Raji (cell line): ENCODE measurements around the gene TERC.

Experiments used
- POLR2A ChIP-seq: IDR thresholded peaks from 2 replicates; pipeline ENCODE4 v1.6.1; 2011; ENCODE audit warnings: low read depth, low read length, control low read depth; ENCODE audit not compliant: insufficient read depth

Gene TERC

DNA sequence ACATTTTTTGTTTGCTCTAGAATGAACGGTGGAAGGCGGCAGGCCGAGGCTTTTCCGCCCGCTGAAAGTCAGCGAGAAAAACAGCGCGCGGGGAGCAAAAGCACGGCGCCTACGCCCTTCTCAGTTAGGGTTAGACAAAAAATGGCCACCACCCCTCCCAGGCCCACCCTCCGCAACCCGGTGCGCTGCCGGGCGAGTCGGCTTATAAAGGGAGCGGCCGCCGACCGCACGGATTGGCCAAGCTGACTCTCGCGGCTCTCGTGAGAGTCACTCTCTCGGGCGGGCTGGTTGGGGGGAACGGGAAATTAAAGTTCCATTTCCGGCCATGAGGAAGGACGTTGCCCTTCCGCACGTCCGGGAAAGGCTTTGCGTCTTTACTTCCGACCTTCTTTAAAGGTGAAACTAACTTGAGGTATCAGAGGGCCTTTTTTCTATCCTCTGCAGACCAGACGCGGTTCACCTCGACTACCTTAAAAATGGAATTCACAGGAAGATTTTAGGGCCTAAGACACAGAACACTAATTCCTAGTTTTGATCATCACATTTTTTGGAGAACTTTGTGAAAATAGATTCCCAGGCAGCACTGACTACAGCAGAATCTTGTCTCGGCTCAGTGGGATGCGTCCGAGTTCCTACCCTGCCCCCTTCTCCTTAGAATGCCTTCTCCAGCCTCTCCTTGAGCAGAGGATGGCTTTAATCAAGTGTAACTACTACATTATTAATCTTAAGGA is at the start of gene TERC:
TSS of gene TERC (minus strand) at position 179 of the 731 bp plus-strand sequence.
- peak; percentile 76 for TF ChIP-seq POLR2A

DNA sequence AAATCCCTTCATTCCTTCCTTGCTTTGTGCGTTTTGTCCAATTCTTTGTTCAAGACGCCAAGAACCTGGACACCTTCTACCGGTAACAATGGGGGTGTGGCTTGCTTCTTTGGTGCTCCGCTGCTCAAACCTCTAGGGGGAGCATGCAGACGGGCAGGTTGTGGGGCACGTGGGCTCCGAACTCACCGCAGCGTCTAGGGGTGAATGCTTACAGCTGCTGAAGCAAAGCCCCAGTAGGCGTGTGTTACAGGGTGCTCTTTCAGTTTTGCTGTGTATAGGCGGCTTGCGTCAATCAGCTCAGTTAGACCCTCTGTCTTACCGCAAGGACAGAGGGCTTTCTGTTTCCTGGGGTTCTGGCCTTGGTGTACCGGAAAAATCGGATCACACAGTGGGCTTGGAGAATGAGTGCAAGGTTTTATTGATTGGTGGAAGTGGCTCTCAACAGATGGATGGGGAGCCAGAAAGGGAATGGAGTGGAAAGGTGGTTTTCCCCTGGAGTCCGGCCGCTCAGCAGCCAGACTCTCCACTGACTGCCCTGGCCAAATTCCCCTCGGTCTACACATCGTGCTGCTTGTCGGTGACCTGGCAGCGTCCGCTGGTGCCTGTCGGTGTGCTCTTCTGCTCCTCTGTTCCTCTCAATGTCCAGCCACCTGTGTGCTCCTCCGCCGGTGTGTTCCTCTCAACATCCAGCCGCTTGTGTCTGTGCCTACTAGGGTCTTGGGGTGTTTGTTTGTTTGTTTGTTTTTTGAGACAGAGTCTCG is 49.1 kb upstream of the TERC start:
- peak; percentile 47; the same call in 1 of the 2 replicates for TF ChIP-seq POLR2A

DNA sequence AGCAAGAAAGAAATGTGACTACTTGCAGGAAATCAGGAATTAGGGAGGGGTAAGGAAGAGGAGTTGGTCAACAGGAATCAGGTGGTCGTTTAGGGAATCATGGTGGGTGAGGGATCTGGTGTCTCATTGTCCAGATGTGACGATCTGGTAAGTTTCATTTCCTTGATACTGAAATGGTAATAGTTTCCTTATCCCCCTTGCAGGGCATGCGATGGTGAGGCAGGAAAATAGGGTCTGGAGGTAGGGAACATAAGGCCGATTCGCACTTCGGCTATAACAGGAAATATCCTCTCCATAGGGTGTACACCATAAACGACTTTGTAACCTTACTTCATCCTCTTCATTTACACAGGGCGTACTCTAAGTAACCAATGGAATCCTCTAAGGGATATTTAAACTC is 48.4 kb upstream of the TERC start:
- no peak for TF ChIP-seq POLR2A

DNA sequence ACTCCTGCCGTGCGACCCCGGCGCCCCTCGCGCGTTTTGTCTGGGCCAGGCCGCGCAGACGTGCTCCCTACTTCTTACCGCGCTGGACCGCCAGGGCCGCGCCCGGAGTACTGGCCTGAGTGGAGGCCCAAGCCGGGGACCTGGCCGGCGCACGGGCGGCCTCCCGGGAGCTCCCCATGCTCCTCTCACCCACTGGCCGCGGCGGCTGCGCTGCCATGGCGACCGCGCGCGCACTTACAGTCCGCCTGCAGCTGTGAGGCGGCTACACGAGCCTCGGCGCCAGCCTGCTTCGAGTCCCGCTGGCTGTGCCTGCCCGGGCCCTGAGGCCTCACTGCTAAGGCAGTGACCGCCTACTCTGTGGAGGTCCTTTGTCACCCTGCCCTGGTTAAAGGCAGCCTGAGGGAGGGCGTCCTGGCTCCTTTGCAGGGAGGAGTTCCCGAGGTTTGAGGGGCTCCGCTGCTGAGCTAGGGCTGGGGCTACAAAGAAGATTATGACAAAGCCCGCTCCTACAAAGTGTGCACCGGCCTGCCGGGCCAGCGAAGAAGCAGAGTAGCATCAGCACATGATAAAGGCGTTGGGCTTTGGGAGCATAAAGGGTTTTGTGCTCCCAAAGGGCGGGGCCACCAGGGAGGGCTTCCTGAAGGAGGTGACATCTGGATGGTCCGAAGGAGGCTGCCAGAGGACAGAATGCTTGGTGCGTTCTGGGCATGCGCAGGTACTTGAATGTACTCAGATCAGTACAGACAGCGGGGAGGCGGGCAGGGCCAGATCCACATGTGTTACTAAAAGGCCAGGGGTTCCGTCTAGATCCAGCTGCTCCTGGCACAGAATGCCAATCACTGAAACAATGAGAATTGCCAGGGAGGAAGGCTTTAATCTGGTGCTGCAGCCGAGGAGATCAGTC is 47.7 kb upstream of the TERC start, which contains the start of the genes LRRC34 and LRRIQ4:
TSS of gene LRRC34 (minus strand) at position 573 of the 904 bp plus-strand sequence. CDS start at position 217, 356 bp downstream.
TSS of gene LRRIQ4 (plus strand) at position 539 of the 904 bp plus-strand sequence. CDS start 9,052 bp downstream, outside the sequence.
- TF ChIP-seq POLR2A, result peak; percentile 48

DNA sequence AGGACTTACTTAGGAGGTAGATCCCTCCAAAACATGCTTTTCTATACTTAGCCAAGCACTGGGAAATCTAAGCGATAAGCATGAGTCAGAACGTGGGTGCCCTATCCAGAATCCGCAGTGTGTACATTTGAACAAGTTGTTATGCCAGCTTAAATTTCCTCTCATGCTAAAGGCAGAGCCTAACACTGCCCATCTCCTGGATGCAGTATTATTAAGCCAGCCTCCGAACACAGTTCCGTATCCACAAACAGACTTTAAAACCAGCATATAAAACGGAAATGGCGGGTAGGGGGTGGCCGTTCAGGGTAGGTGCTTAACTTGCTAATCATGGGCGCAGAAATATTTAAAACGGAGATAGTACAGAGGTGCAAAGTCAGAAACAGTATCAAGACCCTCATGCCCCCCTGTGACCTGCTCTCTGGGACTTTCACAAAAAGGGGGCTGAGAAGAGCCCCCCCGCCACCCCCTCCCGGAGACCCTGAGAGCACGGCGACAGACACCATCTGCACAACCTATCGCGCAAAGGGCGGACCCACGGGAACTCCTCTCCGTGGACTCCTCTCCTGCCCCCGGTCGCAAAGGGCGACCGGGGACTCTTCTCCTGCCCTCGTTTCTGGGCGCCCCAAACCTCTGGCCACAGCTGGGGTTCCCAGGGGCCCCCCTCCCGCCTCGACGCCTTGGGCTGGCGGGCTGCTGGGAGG is 46.9 kb upstream of the TERC start:
- TF ChIP-seq POLR2A, result peak; percentile 28; the same call in 1 of the 2 replicates

DNA sequence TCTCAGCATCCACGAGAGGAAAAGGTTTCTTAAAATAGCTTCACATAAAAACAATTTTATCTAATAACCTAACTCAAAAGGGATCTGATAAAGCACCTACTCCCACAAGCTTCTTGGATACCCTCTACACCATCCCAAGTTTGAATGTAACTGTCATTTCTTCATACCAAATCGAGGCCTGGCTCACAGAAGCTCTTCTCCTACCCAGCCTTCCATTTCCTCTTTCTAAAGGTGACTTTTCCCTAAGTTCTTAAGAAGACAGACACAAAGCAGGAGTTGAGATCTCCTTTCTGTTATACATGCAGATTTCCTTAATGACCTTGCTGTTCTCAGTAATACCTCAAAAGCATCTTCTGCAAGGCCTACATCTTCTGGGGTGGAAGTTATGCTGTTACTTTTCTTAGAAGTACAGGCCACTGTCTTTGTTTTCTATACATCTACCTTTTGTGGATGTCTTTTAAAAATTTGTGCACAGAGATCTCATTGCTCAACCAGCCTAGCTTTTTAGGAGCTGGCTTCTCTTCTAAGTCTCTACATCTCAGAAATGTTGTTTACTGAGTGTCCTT is 44.5 kb upstream of the TERC start:
- TF ChIP-seq POLR2A, result no peak

DNA sequence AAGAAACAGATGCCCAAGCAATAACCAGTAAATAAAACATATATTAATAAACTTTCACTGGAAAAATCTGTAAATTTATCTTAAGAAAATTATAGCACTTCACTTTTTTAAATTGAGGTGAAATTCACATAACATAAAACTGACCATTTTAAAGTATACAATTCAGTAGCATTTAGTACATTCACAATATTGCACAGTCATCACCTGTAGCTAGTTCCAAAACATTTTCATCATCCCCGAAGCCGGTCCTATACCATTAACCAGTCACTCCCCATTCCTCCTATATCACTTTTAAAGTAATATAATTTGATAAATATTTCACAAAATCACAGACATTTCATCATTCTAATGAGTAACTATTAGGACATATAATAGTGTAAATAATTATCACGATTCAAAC is 39.8 kb upstream of the TERC start:
- TF ChIP-seq POLR2A, result no peak

DNA sequence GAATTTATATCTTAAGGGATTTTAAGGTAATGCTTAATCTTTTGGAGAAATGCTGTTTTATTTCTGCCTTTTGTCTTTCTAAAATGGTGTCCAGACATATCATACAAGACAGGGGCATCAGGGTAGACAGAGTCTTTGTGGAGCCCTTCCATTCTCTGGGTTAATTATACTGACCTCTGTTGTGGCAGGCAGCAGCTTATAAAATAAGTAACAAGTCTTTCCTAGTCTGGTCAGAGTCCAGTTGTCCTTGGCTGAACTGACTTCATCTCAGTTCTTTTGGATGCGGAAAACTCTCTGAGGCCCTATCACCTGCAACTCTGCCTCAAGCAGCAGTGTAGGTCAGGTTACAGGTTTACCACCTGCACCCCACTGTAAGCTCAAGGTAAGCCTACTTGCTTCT is 27.5 kb upstream of the TERC start:
- TF ChIP-seq POLR2A, result no peak

DNA sequence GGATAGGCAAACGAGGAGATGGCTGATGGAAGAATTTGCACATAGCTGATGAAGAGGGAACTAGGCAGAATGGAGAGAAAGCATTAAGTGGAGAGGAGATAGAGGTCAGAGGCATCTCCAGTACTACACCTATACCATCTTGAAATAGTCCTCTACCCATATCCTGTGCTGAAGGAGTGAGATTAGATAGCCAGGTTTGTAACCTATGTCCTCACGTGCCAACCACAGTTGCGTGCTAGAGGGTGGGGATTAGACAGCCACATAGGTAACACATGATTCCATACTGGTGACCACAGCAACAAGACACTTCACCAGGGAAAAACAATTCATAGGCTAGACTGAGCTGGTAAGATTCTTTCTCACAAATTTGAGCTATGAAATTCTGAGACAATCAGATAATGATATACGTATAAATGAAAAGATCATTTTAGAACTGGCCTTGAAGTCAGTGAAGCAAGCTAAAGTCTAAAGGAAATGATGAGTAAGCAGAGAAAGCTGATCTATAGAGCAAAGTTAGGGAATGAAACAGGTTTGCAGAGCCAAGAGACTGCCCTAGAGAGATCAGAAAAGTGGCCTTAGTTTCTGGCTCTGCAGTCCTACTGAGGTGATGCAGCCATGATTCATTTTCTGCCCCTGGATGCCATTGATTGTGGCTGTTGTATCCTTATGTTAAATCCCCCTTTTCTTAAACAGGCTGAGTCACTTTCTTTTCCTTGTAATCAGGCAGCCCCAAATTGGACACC is 26.0 kb upstream of the TERC start:
- TF ChIP-seq POLR2A, result no peak

DNA sequence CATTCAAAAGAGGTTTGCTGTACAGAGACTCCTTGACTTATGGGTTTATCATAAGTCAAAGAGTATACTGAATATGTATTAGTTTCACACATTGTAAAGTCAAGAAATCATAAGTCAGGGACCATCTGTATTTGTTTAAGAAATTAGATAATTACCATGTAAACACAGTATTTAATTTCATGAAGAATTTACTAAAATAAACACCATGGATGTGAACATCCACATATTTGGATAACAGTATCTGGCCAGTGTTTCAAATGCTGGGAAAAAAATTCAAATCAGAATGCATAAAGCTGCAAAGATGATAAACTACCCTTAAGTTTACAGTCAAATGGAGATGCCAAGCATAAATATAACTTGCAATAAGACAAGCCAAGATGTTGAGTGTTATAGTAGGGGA is 25.4 kb upstream of the TERC start:
- no peak for TF ChIP-seq POLR2A

DNA sequence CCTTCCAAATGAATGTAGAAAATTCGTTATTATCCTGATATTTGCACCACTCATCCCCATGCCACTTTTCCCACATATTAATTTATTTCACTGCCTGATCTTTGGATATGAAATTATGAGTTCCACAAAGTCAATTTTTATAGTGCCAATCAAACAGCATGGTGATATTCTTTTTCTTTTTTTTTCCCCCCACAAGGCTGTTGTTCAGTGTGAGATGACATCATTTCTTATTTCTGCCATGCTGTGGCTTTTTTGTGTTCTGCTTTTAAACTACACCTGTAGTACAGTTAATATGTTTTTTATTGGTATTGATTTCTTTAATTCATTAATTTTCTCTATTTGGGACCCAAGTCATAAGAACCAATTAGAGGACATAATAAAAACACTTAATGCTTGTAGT is 22.9 kb upstream of the TERC start:
- no peak for TF ChIP-seq POLR2A

DNA sequence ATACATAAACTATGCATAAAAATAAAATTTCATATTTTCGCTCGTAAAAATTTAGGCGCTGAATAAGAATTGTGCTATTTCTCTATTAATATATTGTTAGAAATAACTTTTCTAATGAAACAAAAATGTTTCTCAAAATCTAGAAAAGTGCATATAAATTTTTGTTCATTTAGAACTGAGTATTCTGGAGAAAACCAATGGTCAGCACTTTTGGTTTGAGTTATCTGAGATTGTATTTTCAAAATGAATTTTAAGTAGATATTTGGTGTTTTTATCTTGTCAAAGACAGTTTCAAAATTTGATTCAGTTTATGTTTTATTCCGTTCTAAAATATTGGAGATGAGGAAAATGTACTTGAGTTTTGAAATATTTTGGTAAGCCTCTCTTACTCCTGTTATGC is 22.3 kb upstream of the TERC start:
- no peak for TF ChIP-seq POLR2A

DNA sequence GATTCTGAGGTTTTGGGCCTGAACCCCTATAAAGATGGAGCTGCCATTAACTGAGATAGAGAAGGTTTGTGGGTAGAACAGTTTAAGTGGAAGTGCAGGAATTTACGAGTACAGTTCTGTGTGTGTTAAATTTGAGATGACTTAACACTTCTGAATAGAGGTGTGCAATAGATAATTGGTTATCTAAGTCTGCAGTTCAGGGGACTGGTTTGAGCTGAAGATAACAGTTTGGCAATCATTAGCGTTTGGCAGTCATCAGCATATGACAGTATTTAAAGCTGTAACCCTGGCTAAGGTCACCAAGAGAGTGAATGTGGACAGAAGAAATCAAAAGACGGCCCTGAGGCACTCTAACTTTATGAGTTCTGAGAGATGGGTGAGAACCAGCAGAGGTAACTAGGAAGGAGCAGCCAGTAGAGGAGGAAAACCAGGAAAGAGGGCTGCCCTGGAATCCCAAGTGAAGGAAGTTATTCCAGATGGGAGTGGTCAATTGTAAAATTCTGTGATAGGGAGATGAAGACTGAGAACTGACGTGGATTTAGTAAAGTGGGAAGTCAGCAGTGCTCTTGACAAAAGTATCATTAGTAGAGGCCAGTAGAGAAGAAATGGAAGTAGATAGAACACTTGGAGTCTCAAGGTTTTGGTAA is 16.5 kb upstream of the TERC start:
- TF ChIP-seq POLR2A, result no peak

DNA sequence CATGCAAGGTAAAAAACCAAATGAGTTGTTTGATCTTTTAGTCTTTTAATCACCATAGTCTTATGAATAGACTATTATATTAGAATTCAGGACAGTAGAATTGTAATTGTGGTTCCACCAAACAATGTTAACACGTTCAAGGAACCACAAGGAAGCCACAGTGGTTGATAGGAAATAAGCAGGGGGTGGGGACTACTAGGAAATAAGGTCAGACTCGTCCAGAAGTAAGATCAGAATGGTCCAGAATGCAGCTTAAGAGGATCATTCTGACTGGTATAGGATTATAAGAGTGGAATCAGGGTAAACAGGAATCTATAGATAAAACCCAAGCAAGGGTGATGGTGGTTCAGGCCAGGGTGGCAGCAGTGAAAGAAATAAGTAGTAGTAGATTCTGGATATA is 15.9 kb upstream of the TERC start:
- TF ChIP-seq POLR2A, result no peak

DNA sequence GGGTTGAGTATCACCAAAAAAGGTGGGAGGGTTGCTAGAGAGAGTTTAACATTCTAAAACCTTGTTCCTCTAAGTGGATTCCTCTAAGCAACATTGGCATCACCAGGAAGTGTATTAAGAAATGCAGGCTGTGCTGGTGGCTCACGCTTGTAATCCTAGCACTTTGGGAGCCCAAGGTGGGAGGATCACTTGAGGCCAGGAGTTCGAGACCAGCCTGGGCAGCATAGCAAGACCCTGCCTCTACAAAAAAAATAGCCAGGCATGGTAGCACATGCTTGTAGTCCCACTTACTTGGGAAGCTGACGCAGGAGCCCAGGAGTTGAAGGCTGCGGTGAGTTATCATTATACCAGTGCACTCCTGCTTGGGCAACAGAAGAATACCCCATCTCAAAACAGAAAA is 13.0 kb upstream of the TERC start:
- no peak for TF ChIP-seq POLR2A
